Gastroesophageal sphincter (tissue), 3 donors: Measurements from ENCODE around the gene NRP1.

ENCODE experiments used
- EP300 ChIP-seq: sonication (generic); formaldehyde crosslinking; IDR thresholded peaks from one replicate; pipeline ENCODE4 v1.6.1; 2017; ENCODE audit warnings: antibody characterized with exemption, mild to moderate bottlenecking
- POLR2A ChIP-seq, 2 donors: fragments of 450-650 bp; IDR thresholded peaks; one replicate each; pipeline ENCODE4 v1.6.1; 2017; ENCODE audit warnings: antibody characterized with exemption in 2 of 2, mild to moderate bottlenecking in 2 of 2, moderate library complexity in 1 of 2
- POLR2AphosphoS5 ChIP-seq: sonication (generic); formaldehyde crosslinking; IDR thresholded peaks from one replicate; pipeline ENCODE4 v1.6.1; 2017; ENCODE audit warnings: antibody characterized with exemption
- TF ChIP-seq, protein P1 (sequence below), 4 experiments: fragments of 200-600 bp in 2 of 4; fragments of 450-650 bp in 2 of 4; sonication (generic) in 1 of 4; IDR thresholded peaks; one replicate each; pipeline ENCODE4 v1.5.1; 2017 to 2019; ENCODE audit warnings: antibody characterized with exemption in 4 of 4, mild to moderate bottlenecking in 2 of 4, moderate library complexity in 2 of 4

DNA sequence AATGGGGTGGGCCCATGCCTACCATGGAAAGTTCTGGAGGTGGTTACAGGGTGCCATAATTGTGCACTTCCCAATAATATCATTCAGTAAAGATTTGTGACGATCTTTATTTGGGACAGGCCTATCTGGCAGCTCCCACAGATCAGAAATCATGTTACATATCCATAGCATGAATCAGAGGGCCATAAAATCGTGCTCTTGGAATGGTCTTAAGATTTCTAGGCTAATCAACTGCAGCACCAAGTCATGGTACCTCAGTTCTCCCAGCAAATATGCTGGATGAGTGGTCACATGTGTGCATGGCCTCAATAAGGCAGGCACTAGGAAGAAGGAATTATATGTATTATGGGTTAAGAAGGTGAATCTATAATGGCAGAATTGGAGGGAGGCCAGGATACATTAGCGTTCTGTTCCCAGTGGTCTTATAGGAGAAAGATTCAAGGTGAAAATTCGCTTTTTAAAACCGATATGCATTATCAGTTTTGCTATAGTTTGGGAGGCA is 134.7 kb downstream of the NRP1 start:
- TF ChIP-seq, protein P1, sequence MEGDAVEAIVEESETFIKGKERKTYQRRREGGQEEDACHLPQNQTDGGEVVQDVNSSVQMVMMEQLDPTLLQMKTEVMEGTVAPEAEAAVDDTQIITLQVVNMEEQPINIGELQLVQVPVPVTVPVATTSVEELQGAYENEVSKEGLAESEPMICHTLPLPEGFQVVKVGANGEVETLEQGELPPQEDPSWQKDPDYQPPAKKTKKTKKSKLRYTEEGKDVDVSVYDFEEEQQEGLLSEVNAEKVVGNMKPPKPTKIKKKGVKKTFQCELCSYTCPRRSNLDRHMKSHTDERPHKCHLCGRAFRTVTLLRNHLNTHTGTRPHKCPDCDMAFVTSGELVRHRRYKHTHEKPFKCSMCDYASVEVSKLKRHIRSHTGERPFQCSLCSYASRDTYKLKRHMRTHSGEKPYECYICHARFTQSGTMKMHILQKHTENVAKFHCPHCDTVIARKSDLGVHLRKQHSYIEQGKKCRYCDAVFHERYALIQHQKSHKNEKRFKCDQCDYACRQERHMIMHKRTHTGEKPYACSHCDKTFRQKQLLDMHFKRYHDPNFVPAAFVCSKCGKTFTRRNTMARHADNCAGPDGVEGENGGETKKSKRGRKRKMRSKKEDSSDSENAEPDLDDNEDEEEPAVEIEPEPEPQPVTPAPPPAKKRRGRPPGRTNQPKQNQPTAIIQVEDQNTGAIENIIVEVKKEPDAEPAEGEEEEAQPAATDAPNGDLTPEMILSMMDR (IDR thresholded peaks at IDR 0.05) = no peak
- no peak for TF ChIP-seq POLR2A (IDR thresholded peaks at IDR 0.05)
- TF ChIP-seq EP300 = no peak
- TF ChIP-seq POLR2AphosphoS5 = no peak
